DMS79 (cell line): Measurements from ENCODE around the gene P2RX2.
"Not testable (repeated sequence)": the region's sequence is repeated elsewhere in the genome, so short reads cannot be mapped to it uniquely, and the experiment has no call there.

Experiments used
- DNase-seq: peaks from one replicate; lab custom pipeline; 2025; lab: John Stamatoyannopoulos, UW

Gene P2RX2

DNA sequence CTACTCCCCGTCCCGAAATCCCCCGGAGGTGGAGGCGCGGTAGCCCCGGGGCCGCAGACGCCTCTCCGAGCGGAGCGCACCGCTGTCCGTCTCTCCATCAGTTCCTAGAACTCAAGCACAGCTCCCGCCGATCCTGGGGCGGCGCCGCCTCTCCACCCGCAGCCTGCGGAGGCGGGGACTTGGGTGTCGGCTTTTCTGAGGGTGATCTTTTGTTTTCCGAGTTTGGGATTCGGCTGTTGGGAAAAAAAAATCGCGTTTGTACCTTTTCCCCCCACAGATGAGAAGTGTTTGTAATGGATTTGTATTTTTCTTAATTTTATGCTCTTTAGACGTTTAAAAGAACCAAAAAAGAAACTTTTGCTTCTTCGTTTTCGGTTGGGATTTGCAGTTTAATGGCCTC is 34.8 kb upstream of the P2RX2 start:
- DNase-seq = no peak

DNA sequence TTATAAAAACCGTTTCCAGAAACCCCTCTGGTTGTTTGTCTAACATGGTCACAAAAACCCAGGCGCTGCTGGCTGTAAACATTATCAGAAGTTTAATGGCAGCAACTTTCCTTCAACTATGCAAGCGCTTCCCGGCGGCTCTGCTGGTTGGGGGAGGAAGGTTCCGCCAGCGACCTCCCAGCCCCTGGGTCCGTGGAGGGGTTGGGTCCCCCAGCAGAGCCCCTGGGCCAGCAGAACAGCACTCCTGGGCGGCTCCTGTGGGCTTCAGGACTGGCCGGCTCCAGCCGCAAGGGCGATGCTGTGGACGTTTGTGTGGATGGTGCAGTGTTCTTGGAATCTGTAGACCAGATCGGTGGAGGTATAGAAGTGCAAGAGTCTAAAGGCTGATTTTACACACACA is 34.1 kb upstream of the P2RX2 start:
- DNase-seq = no peak

DNA sequence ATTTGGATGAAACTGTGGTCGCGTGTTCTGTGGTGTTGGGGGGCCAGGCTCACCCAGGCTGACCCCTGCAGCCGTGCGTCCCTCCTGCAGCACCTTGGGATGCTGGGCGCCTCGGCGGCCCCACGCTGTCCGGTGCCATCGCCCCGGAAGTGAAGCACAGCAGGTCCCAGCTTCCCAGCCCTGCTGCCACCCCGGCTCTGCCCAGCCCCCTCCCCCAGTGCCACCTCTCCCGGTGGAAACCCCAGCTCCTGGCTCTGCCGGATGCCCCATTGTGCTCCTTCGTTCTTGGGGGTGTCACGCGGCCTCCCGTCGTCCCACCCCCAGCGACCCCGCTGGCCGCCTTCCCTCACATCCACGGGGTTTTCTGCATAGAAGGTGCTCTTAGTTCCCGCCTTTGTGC is 33.4 kb upstream of the P2RX2 start:
- DNase-seq = no peak

DNA sequence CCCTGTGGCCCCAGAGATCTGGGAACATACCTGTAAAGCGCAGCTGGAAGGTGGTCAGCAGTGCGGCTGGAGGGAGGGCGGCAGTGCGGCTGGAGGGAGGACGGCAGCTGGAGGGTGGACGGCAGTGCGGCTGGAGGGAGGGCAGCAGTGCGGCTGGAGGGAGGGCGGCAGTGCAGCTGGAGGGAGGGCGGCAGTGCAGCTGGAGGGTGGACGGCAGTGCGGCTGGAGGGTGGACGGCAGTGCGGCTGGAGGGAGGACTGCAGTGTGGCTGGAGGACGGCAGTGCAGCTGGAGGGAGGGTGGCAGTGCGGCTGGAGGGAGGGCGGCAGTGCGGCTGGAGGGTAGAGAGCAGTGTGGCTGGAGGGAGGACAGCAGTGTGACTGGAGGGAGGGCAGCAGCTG is 31.6 kb upstream of the P2RX2 start:
- no peak for DNase-seq

DNA sequence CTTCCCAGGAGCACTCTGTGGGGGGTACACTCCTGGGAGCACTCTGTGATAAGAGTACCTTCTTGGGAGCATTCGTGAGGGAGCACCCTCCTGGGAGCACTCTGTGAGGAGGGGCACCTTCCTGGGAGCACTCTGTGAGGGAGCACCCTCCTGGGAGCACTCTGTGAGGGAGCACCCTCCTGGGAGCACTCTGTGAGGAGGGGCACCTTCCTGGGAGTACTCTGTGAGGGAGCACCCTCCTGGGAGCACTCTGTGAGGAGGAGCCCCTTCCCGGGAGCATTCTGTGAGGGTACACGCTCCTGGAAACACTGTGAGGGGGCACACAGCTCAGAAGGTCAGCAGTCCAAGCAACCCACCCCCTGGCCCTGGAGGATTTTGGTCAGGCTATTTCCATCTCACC is 30.8 kb upstream of the P2RX2 start:
- no peak for DNase-seq

DNA sequence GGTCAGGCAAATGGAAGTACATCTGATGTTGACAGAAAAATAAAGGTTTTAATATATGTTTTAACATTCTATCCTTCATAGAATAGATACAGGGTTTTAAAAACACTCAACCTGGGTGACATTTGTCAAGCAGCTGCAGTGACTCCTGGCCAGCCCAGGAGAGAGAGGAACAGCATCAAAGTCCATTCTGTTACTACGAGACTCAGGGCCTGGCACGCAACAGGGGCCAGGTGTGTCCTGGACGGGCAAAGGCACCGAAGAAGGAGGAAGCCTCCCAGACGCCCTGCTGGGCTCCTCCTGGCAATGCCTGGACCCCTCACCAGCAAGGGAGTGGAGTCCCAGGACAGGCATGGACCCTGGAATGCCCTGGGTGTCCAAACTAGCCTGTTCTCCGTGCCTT is 30.3 kb upstream of the P2RX2 start:
- no peak for DNase-seq

DNA sequence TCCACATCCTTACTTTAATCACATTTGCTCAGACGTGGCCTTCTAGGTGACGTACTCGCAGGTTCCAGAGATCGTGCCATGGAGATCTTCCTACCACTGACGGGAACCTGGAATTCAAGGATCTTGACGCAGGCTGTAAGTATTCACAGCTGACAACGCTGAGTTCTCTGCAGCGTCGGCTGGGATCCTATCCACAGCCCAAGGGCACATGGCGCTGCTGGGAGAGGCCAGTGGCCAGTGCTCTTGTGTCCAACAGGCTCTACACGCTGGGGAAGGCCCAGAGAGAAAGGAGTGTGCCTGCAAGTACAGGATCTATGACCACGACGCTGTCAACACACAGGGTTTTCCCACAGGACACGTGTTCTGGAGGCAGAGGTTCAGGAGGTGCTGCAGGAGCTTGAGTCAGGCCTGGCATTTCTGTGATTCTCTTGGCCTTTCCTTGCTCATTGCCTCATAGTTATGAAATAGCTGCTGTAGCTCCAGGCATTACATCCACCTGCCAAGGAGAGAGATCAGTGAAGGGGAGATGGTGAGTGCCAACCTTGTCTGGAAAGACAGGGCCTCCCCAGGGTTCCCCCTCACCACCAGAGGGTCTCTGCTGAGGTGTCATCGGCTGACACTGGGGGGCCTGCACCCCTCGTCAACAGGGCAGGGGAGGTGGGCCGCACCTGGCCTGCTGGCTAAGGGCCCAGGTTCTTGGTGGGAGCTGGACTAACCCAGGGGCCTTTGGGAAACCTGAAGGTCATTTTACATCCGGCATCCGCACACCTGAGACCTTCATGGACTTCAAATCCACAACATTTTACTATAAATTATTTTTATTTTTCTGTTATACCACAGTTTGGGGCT is 29.5 kb upstream of the P2RX2 start:
- no peak for DNase-seq

DNA sequence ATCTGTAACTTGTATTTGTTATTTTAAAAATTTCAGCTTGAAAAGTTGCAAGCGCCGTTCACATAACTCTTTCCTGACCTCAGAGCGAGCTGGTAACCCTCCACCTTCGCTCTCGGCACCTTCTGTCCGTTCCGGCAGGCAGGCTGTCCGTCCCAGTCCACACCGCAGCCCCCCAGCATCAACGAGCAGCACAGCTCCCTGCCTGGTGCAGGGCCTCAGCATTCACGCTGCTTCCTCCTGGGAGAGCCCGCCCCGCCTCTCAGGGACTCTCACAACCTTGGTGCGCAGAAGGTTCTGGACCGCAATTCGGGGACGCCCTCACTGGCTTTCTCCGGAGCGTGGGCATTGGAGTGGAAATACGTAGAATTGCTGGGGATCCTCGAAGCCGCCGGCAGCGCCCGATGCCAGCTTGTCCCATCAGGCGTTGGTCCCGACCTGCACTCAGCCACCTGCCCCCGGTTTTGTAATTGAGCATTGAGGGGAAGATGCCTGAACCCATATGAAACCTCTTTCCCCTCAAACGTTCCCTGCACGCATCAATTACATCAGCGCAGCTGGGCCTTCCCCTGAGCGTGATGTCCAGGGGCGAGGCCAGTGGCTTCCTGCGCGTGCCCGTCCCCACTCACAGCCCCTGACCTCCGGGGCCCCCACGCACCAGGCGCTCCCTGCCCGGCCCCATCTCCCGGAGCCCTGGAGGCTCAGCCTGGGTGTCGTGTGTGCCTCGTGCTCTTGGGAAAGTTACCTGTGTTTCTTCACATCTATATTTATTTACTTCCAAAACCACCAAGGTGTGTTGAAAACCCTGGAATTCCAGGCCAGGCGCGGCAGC is 27.3 kb upstream of the P2RX2 start:
- DNase-seq = no peak

DNA sequence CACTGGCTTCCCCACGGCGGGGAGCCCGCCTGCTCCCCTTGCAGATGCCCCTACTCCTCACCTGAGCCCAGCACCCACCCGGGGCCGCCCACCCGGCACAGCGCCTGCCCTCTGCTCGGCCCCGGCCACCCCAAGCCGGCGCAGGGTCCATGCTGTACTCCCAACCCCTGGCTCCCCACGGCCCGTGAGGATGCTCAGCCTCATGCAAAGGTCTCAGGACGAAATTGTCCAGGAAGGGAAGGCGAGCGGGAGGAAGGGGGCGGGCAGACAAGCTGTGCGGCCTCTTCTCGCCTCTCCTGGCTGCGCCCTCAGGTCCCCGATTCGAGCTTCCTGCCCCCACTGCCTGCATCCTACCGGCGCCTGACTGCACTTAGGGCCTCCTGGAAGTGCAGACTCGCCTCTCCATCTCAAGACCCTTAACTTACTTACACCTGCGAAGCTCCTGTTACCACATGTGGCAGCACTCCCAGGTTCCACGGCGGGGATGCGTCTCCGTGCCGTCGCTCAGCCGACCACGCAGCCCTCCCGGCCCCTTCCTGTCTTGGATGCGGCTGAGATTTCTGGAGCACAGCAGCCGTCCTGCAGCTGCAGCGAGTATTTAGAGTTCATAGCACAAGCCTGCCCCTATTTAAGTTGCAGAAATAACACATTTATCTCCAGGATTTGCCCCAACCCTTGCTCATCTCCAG is 26.1 kb upstream of the P2RX2 start:
- no peak for DNase-seq

DNA sequence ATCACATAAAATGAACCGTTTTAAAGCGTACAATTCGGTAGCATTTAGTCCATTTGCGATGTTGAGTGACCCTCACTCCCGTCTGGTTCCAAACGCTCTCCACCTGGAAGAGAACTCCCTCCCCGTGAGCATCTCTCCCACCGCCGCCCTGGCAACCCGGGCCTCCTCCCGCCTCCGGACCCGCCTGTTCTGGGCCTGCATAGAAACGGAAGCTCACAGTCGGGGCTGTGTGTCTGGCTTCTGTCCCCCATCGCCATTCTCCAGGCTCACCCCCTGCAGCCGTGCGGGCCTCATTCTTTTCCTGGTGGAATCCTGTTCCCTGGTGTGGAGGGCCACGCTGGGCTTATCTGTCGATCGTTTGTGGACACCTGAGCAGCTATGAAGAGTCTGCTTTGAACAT is 25.5 kb upstream of the P2RX2 start:
- DNase-seq = no peak

DNA sequence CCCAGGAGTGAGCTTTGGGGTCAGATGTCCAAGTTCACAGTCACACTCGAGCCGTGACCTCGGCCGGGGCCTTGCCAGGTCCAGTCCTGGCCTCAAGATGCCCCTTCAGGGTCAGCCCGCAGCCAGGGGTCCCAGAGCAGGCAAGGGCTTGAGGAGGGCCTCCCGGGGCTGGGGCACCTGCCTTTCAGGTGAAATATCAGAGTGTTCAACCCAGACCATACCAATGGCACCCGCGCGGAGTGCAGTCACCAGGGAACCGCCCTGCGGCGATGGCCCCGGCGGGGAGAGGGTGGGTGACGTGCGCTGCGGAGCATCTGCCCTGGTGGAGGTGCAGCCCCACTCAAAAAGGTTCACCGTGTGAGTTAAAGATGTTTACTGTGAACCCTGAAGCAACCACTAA is 25.1 kb upstream of the P2RX2 start:
- DNase-seq = no peak

DNA sequence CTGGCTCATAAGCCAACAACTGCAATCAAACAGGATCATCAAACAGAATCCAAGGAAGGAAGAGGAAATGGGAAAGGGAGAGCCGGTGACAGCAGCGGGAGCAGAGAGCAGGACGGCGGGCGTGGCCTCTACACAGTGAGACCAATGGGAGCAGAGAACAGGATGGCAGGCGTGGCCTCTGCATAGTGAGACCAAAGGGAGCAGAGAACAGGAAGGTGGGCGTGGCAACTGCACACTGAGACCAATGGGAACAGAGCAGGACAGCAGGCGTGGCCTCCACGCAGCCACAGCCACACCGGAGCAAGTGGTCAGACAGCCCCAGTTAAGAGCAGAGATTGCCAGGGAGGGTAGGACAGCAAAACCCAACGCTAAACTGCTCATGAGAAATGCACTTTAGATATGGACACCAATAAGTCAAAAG is 24.6 kb upstream of the P2RX2 start:
- DNase-seq = peak; percentile 93

DNA sequence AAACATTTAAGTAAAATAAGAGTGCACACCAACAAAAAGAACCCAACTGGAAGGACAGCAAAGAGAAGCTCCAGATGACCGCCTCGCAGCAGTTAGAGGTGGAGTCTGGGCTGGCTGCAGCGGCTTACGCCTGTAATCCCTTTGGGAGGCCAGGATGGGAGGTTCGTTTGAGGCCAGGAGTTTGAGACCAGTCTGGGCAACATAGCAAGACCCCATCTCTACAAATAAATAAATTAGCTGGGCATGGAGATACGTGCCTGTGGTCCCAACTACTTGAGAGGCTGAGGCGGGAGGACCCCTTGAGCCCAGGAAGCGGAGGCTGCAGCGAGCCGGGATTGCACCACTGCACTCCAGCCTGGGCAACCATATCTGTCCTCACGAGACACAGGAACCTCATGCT is 23.4 kb upstream of the P2RX2 start:
- DNase-seq = no peak

DNA sequence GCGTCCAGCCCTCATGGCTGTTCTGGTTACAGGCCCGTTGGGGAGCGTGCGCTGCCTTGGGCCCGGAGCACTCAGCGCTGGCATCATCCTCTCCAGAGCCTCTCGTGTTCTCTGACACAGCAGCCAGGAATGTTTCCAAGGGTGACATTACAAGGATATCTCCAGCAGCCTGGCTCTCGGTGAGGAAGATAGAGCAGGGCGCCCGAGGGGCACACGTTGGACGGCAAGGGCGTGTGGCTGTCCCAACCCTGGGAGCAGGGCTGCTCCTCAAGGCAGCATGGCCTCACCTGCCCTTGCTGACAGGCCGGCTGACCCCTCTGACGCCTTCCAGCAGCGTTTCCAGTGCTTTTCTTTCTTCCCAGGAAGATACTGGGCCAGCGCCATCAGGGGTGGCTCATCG is 22.6 kb upstream of the P2RX2 start:
- DNase-seq = no peak

DNA sequence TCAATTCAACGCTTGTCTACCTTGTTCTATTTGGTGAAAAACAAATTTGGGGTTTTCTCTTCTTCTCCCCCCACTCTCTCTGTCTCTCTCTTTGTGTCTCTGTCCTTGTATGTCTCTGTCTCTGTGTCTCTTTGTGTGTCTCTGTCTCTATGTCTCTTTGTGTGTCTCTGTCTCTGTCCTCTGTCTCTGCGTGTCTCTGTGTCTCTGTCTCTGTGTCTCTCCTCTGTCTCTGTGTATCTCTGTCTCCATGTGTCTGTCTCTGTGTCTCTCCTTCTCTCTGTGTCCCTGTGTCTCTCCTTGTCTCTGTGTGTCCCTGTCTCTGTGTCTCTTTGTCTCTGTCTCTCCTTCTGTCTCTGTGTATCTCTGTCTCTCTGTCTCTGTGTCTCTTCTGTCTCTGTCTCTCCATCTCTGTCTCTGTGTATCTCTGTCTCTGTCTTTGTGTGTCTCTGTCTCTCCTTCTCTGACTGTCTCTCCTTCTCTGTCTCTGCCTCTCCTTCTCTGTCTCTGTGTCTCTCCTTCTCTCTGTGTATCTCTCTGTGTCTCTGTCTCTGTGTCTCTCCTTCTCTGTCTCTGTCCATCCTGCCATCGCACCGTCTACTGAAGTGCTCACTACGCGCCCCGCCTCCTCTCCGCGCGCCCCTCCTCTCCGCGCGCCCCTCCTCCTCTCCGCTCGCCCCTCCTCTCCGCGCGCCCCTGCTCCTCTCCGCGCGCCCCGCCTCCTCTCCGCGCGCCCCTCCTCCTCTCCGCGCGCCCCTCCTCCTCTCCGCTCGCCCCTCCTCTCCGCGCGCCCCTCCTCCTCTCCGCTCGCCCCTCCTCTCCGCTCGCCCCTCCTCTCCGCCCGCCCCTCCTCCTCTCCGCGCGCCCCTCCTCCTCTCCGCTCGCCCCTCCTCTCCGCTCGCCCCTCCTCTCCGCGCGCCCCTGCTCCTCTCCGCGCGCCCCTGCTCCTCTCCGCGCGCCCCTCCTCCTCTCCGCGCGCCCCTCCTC is 21.0 kb upstream of the P2RX2 start:
- no peak for DNase-seq

DNA sequence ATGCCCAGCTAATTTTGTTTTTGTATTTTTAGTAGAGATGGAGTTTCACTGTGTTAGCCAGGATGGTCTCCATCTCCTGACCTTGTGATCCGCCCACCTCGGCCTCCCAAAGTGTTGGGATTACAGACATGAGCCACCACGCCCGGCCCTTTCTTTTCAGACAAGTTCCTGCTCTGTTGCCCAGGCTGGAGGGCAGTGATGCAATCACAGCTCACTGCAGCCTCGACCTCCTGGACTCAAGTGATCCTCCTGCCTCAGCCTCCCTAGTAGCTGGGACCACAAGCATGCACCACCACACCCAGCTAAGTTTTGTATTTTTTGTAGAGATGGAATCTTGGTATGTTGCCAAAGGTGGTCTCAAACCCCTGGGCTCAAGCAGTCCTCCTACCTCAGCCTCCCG is 19.1 kb upstream of the P2RX2 start:
- not testable (repeated sequence) for DNase-seq

DNA sequence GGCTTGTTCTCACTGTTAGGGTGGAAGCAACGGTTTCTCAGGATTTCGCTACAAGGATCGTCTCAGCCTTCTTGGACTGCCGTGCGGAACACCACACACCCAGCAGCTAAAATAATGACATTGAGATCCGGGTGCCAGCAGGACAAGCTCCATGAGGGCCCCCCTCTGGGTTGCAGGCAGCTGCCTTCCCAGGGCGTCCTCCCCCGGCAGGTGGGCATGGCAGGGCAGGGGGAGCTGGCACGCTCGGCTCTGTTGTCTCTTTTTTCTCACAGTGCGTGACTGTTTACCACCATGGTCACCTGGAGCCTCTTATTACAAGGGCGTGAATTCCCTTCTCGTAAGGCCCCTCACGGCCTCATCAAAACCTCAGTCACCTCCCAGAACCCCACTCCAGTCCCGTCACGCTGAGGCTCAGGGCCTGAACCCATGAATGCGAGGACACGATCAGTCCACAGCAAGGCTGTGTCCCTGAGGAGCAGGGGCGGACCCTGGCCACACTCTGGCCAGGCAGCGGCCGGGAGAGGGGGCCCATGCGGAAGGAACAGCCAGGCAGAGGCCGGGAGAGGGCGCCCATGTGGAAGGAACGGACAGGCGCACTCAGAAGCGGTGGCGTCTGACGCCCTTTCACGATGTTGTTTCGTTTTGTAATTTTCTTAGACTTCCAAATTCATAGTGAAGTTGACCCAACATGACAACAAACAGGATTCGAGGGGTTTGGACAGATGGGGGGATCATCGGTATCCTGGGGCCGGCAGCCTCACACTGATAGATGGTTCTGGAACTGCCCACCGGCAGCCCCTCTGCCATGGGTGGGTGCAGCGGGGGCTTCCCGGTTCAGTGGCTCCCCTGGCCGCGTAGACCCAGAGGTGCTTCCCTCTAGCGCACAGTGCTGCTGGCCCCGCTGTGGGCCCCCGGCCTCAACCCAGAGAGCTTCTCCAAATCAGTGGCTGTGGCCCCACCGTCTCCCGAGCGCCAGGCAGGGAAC is 18.2 kb upstream of the P2RX2 start:
- peak; percentile 88 for DNase-seq

DNA sequence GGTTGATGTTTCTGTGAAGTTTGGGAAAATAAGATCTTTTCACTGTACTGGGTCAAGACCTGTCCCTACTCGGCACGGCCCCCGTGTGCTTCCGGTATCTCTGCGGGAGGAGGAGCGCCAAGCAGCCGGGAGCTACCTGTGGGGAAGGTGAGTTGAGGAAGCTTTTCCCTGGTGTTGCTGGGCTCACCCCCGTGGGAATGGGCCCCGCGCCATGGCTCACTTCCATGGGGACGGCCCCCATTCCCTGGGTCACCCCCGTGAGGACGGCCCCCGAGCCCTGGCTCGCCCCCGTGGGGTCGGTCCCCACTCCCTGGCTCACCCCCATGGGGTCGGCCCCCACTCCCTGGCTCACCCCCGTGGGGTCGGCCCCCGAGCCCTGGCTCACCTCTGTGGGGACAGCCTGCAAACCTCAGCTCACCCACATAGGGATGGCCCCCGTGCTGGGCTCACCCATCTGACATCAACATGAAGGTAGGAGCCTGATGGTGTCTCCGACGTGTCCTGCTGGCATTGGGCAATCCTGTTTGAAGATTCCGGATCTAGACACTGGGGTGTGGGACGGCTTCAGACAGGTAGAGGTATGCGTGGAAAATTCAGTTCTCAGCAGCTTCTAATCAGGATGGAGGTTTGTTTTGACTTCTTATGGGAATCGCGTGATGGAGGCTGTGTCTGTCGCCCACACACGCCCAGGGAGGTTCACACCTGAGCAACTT is 17.2 kb upstream of the P2RX2 start:
- DNase-seq = no peak

DNA sequence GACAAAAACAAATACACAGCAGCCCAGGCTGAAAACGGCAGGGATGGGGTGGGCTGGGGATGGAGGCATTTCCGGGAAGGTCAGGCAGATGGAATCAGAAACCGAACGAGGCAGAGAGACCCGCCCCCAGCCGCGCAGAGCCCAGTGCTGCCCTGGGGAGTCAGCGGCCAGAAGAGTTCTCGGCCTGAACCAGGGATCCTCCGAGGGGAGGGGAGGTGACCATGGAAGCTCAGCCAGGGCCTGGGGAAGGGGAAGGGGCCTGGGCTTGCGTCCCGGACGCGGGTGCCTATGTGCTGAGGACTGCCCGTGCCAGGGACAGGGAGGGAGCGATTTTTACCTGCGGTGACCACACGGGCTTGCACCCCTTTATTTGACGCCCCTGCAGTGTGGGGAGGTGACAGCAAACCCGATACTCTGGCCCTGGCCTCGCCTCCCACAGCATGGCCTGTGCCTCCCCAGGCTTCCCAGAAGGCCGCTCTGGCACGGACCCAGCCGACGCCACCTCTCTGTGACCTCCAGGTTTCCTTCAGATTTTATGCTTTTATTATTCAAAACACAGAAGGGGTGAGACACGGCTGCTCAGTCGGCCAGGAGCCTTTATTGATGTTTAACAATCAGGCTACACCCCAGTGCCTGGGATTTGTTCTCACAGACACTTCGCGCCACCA is 15.9 kb upstream of the P2RX2 start:
- no peak for DNase-seq
